H1 (cell line): ENCODE measurements around the gene CST6. TPM values are rescaled to one million over a fixed set of nuclear protein-coding genes. Genes with fewer than 3 reads are reported as not detected.

Source experiments
- CEBPB ChIP-seq: IDR thresholded peaks from 2 replicates; pipeline ENCODE4 v1.6.1; 2012; ENCODE audit warnings: low read depth, low read length
- CHD7 ChIP-seq: fragments of 300-600 bp; sonication (generic); IDR thresholded peaks from 2 replicates; pipeline ENCODE4 v1.7.1; 2012; ENCODE audit warnings: low read length, moderate library complexity, mild to moderate bottlenecking, inconsistent platforms; ENCODE audit not compliant: insufficient replicate concordance
- NRF1 ChIP-seq: IDR thresholded peaks from 2 replicates; pipeline ENCODE4 v1.6.1; 2011; ENCODE audit warnings: mild to moderate bottlenecking, low read depth, low read length, improper control_type of control experiment
- PHF8 ChIP-seq: fragments of 200-600 bp; sonication (generic); conservative IDR thresholded peaks from 2 replicates; pipeline ENCODE4 v1.7.1; 2012; ENCODE audit warnings: low read depth, mild to moderate bottlenecking, inconsistent platforms, low read length, moderate library complexity
- SAP30 ChIP-seq: fragments of 300-600 bp; sonication (generic); IDR thresholded peaks from 2 replicates; pipeline ENCODE4 v1.7.1; 2012; ENCODE audit warnings: low read length, moderate library complexity, mild to moderate bottlenecking, inconsistent platforms; ENCODE audit not compliant: insufficient read depth, insufficient replicate concordance
- polyA plus RNA-seq, 7 experiments: library from polyadenylated mRNA; depleted of rRNA in 3 of 7; stranded (reverse) in 5 of 7; unstranded in 2 of 7; fragments of >200 nt in 5 of 7; fragments of 200-250 nt in 2 of 7; gene quantifications; 1 replicate in 5 of 7; 2 replicates in 1 of 7; 4 replicates in 1 of 7; pipeline versions ENCODE4 v1.2.1 to v1.2.3, GENCODE V29; 2011 to 2013; ENCODE audit warnings: missing spikeins in 2 of 7, mixed read lengths in 2 of 7
- total RNA-seq: library from RNA; stranded (reverse); fragmentation: NEBNext Ultra II Directional; extraction: Animal tissue kit (Norgen Biotek cat#: 25700); gene quantifications from 2 replicates; pipeline ENCODE4 v1.2.1, GENCODE V29; 2021

CST6 gene
- total and polyA plus RNA-seq, 2 of the 8 experiments (the other 6 are each of a cell fraction or from before 2014, with no cell fraction given) = 1.6 to 7.6 TPM

DNA sequence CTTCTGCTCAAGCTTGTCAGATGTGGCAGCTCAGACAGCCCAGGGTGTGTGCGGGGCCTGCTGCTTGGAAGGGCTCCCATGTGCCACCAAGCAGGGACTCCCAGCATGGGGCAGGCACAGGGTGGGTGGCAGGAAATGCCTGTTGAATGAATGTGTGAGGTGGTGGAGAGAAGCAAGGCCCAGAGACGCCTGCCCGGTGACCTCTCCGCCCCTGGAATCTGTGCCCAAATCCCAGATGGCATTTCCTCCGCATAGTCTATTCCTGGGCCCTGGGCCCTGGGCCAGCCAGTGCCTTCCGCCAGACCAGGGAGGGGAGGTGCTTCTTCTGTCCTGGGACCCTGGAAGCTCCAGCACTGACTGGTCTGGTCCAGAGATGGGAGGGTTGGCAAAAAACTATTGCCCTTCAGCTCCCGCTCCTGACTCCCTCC, 3.7 kb downstream of the CST6 start (continued):
- TF ChIP-seq PHF8 (no peak), SAP30 (no peak), NRF1 (no peak), CEBPB (no peak), CHD7 (no peak)
